Ascending aorta (tissue), 2 donors: ENCODE measurements around the gene UGT1A10. TPM values are rescaled to one million over a fixed set of nuclear protein-coding genes. Genes with fewer than 3 reads are reported as not detected.

Source experiments
- DNase-seq, 2 donors: peaks; one replicate each; pipeline ENCODE4 v3.0.0-alpha.2; 2019; ENCODE audit warnings: low spot score in 2 of 2
- H3K27ac ChIP-seq, 2 donors: fragments of 200-600 bp; sonication (generic); one replicate each; pipeline ENCODE4 v1.5.1; 2016 to 2017; ENCODE audit warnings: mild to moderate bottlenecking in 1 of 2
- H3K27me3 ChIP-seq: fragments of 200-600 bp; sonication (generic); one replicate; pipeline ENCODE4 v1.5.1; 2017
- H3K36me3 ChIP-seq, 2 donors: fragments of 200-600 bp; sonication (generic); one replicate each; pipeline ENCODE4 v1.5.1; 2016
- H3K4me1 ChIP-seq, 2 donors: fragments of 200-600 bp; sonication (generic); one replicate each; pipeline ENCODE4 v1.5.1; 2016 to 2017; ENCODE audit warnings: mild to moderate bottlenecking in 1 of 2
- H3K4me3 ChIP-seq, 2 donors: fragments of 200-600 bp; sonication (generic); one replicate each; pipeline ENCODE4 v1.5.1; 2016 to 2017; ENCODE audit warnings: mild to moderate bottlenecking in 1 of 2
- H3K9me3 ChIP-seq, 2 donors: fragments of 200-600 bp; sonication (generic); one replicate each; pipeline ENCODE4 v1.5.1; 2016
- CTCF ChIP-seq, 3 experiments: fragments of 200-600 bp in 2 of 3; fragments of 450-650 bp in 1 of 3; sonication (generic) in 2 of 3; IDR thresholded peaks; one replicate each; pipeline ENCODE4 v1.5.1; 2016 to 2019; ENCODE audit warnings: antibody characterized with exemption in 3 of 3, mild to moderate bottlenecking in 1 of 3, moderate library complexity in 1 of 3
- intact Hi-C: fragments of 100-400 bp; cut with DNase I; formaldehyde crosslinking; loops from one replicate; pipeline ENCODE4 v1.15.1; 2023
- total RNA-seq: library from RNA; depleted of rRNA; stranded (reverse); fragments of >200 nt; gene quantifications from one replicate; pipeline ENCODE4 v1.1.0, GENCODE V29; 2016

UGT1A10 gene
- total RNA-seq, 1 donor from 2014 or later: not detected

- no peak overlapping the region for H3K4me3 ChIP-seq
- no peaks in the 10 kb centered on the region for H3K4me1 ChIP-seq
- H3K27ac ChIP-seq: no peak overlapping the region
- H3K9me3 ChIP-seq: no peaks in the 10 kb centered on the region
- no peak for TF ChIP-seq CTCF (IDR thresholded peaks at IDR 0.05)
- intact Hi-C loops: no loop called here
- H3K36me3 ChIP-seq: no peaks in the 10 kb centered on the region
- H3K27me3 ChIP-seq: no peaks in the 10 kb centered on the region
- no peak for DNase-seq
Measured at GRCh38 chr2:233707940-233708644, 71.8 kb downstream of the UGT1A10 start.

GRCh38 chr2:233708942-233709341 lies 72.7 kb downstream of the UGT1A10 start:
- H3K4me3 ChIP-seq: no peak overlapping the region
- TF ChIP-seq CTCF (IDR thresholded peaks at IDR 0.05): no peak
- no peaks in the 10 kb centered on the region for H3K9me3 ChIP-seq
- H3K27ac ChIP-seq: no peak overlapping the region
- no peaks in the 10 kb centered on the region for H3K36me3 ChIP-seq
- intact Hi-C loops: no loop called here
- H3K4me1 ChIP-seq: no peaks in the 10 kb centered on the region
- H3K27me3 ChIP-seq: no peaks in the 10 kb centered on the region
- DNase-seq: no peak

- no peaks in the 10 kb centered on the region for H3K9me3 ChIP-seq
- H3K4me1 ChIP-seq: no peaks in the 10 kb centered on the region
- TF ChIP-seq CTCF (IDR thresholded peaks at IDR 0.05): peak; percentile 44 to 66 (median 56)
- H3K36me3 ChIP-seq: no peaks in the 10 kb centered on the region
- no peaks in the 10 kb centered on the region for H3K27me3 ChIP-seq
- H3K4me3 ChIP-seq: no peak overlapping the region
- peak in 1 of 2 donors; percentile 75 for DNase-seq
- intact Hi-C loops: loop anchor here (5.0 kb wide), 1 partner anchor 264 kb away; no protein-coding TSS in a partner anchor
- H3K27ac ChIP-seq: no peak overlapping the region
Measured at GRCh38 chr2:233711312-233712008, 75.2 kb downstream of the UGT1A10 start.

- Histone ChIP-seq H3K4me1 (no peaks in the 10 kb centered on the region), H3K27ac (no peak within 1 kb of the TSS), H3K27me3 (no peaks in the 10 kb centered on the region), H3K4me3 (no peak within 1 kb of the TSS), H3K9me3 (no peaks in the 10 kb centered on the region), H3K36me3 (no peaks in the 10 kb centered on the region)
- intact Hi-C loops: loop anchor here (5.0 kb wide), 1 partner anchor 265 kb away; no protein-coding TSS in a partner anchor
- no peak for TF ChIP-seq CTCF (IDR thresholded peaks at IDR 0.05)
- no peak for DNase-seq
Measured at GRCh38 chr2:233712611-233713261, 76.5 kb downstream of the UGT1A10 start, which contains the start of gene UGT1A5. UGT1A5 (plus strand) TSS chr2:233712907; CDS start chr2:233712992, 85 bp downstream.

GRCh38 chr2:233713262-233713615 lies 77.0 kb downstream of the UGT1A10 start:
- Histone ChIP-seq H3K27ac (no peak overlapping the region), H3K4me3 (no peak overlapping the region), H3K36me3 (no peaks in the 10 kb centered on the region), H3K4me1 (no peaks in the 10 kb centered on the region), H3K27me3 (no peaks in the 10 kb centered on the region), H3K9me3 (no peaks in the 10 kb centered on the region)
- intact Hi-C loops: loop anchor here (5.0 kb wide), 1 partner anchor 266 kb away; no protein-coding TSS in a partner anchor
- no peak for TF ChIP-seq CTCF (IDR thresholded peaks at IDR 0.05)
- no peak for DNase-seq
